Measurements from ENCODE around the gene NOL6. TPM values are rescaled to one million over a fixed set of nuclear protein-coding genes. Genes with fewer than 3 reads are reported as not detected.
"Not testable (repeated sequence)": the region's sequence is repeated elsewhere in the genome, so short reads cannot be mapped to it uniquely, and the experiment has no call there.

NOL6 gene
- polyA plus RNA-seq, 1 donor from 2014 or later, result 15.5 TPM

DNA sequence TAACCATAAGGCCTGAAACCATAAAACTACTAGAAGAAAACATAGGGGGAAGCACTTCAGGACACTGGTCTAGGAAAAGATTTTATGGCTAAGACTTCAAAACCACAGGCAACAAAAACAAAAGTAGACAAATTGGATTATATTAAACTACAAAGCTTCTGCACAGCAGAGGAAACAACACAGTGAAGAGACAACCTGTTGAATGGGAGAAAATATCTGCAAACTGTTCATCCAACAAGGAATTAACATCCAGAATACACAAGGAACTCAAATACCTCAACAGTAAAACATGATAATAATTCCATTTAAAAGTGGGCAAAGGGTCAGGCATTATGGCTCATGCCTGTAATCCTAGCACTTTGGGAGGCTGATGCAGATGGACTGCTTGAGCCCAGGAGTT is 11.6 kb upstream of the NOL6 start:
- not testable (repeated sequence) for H3K27ac ChIP-seq (ENCODE audit: low read length); H3K4me2 ChIP-seq (ENCODE audit: low read length); H3K9me3 ChIP-seq (ENCODE audit: low read length); H3K79me2 ChIP-seq (replicated peaks; ENCODE audit: insufficient read depth, low read length); H3K9me2 ChIP-seq (ENCODE audit: insufficient read depth, low read length); H3K27me3 ChIP-seq (ENCODE audit: insufficient read depth, low read depth, low read length); H3K9ac ChIP-seq (ENCODE audit: low read length); H3K36me3 ChIP-seq (ENCODE audit: insufficient read depth, low read length); H4K20me1 ChIP-seq (ENCODE audit: insufficient read depth); H3F3A ChIP-seq (ENCODE audit: insufficient read depth, low read length, poor library complexity, severe bottlenecking); H3K4me3 ChIP-seq (ENCODE audit: low read length); H2AFZ ChIP-seq (ENCODE audit: low read depth, low read length)

DNA sequence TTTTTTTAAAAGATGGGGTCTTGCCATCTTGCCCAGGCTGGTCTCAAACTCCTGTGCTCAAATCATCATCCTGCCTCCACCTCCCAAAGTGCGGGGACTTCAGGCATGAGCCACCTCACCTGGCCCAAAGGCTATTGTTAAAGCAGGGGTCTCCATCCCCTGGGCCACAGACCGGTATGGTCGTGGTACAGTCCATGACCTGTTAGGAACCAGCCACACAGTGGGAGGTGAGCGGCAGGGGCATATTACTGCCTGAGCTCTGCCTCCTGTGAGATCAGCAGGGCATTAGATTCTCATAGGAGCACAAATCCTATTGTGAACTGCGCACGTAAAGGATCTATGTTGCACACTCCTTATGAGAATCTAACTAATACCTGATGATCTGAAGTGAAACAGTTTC is 7.3 kb upstream of the NOL6 start:
- Histone ChIP-seq H3K79me2 (replicated peaks; ENCODE audit: insufficient read depth, low read length) (no peaks in the 10 kb centered on the region), H3K9me2 (ENCODE audit: insufficient read depth, low read length) (no peaks in the 10 kb centered on the region), H4K20me1 (ENCODE audit: insufficient read depth) (no peaks in the 10 kb centered on the region), H3F3A (ENCODE audit: insufficient read depth, low read length, poor library complexity, severe bottlenecking) (no peaks in the 10 kb centered on the region), H3K4me2 (ENCODE audit: low read length) (no peak overlapping the region), H3K9ac (ENCODE audit: low read length) (no peak overlapping the region), H3K27me3 (ENCODE audit: insufficient read depth, low read depth, low read length) (no peaks in the 10 kb centered on the region), H3K36me3 (ENCODE audit: insufficient read depth, low read length) (no peaks in the 10 kb centered on the region), H2AFZ (ENCODE audit: low read depth, low read length) (no peak overlapping the region), H3K9me3 (ENCODE audit: low read length) (no peaks in the 10 kb centered on the region), H3K4me3 (ENCODE audit: low read length) (no peak overlapping the region), H3K27ac (ENCODE audit: low read length) (no peak overlapping the region)
- TF ChIP-seq MXI1 (conservative IDR thresholded peaks at IDR 0.05; ENCODE audit: poor library complexity, severe bottlenecking) (no peak), RAD21 (conservative IDR thresholded peaks at IDR 0.05) (no peak), TAF1 (IDR thresholded peaks at IDR 0.05; ENCODE audit: low read depth) (no peak), EP300 (conservative IDR thresholded peaks at IDR 0.05; ENCODE audit: poor library complexity, severe bottlenecking) (no peak), SMC3 (conservative IDR thresholded peaks at IDR 0.05; ENCODE audit: poor library complexity) (no peak), EZH2 (IDR thresholded peaks at IDR 0.05; ENCODE audit: borderline replicate concordance, insufficient read depth, low read length, poor library complexity, severe bottlenecking) (no peak), POLR2AphosphoS5 (IDR thresholded peaks at IDR 0.05) (no peak)
- TF ChIP-seq, protein P1, sequence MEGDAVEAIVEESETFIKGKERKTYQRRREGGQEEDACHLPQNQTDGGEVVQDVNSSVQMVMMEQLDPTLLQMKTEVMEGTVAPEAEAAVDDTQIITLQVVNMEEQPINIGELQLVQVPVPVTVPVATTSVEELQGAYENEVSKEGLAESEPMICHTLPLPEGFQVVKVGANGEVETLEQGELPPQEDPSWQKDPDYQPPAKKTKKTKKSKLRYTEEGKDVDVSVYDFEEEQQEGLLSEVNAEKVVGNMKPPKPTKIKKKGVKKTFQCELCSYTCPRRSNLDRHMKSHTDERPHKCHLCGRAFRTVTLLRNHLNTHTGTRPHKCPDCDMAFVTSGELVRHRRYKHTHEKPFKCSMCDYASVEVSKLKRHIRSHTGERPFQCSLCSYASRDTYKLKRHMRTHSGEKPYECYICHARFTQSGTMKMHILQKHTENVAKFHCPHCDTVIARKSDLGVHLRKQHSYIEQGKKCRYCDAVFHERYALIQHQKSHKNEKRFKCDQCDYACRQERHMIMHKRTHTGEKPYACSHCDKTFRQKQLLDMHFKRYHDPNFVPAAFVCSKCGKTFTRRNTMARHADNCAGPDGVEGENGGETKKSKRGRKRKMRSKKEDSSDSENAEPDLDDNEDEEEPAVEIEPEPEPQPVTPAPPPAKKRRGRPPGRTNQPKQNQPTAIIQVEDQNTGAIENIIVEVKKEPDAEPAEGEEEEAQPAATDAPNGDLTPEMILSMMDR (IDR thresholded peaks at IDR 0.05; ENCODE audit: poor library complexity, severe bottlenecking), result no peak
- TF ChIP-seq, protein P2, sequence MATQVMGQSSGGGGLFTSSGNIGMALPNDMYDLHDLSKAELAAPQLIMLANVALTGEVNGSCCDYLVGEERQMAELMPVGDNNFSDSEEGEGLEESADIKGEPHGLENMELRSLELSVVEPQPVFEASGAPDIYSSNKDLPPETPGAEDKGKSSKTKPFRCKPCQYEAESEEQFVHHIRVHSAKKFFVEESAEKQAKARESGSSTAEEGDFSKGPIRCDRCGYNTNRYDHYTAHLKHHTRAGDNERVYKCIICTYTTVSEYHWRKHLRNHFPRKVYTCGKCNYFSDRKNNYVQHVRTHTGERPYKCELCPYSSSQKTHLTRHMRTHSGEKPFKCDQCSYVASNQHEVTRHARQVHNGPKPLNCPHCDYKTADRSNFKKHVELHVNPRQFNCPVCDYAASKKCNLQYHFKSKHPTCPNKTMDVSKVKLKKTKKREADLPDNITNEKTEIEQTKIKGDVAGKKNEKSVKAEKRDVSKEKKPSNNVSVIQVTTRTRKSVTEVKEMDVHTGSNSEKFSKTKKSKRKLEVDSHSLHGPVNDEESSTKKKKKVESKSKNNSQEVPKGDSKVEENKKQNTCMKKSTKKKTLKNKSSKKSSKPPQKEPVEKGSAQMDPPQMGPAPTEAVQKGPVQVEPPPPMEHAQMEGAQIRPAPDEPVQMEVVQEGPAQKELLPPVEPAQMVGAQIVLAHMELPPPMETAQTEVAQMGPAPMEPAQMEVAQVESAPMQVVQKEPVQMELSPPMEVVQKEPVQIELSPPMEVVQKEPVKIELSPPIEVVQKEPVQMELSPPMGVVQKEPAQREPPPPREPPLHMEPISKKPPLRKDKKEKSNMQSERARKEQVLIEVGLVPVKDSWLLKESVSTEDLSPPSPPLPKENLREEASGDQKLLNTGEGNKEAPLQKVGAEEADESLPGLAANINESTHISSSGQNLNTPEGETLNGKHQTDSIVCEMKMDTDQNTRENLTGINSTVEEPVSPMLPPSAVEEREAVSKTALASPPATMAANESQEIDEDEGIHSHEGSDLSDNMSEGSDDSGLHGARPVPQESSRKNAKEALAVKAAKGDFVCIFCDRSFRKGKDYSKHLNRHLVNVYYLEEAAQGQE (IDR thresholded peaks at IDR 0.05; ENCODE audit: borderline replicate concordance), result no peak

DNA sequence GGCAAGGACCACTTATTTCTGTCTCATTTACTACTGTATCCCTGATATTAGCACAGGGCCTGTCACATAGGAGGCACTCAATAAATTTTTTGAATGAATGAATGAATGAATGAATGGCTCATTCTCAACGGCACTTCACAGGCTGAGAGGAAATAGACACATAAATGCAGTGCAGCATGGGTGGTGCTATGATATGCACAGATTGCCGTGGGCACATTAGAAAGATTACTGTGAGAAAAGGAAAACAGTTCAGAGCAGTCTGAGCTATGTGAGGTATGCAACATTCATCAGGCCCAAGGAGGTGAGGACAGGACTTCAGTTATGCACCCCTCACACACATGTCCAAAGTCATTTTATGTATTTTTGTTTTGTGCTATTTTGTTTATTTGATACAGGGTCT is 6.4 kb upstream of the NOL6 start:
- no peak overlapping the region for H2AFZ ChIP-seq (ENCODE audit: low read depth, low read length)
- no peak for TF ChIP-seq SMC3 (conservative IDR thresholded peaks at IDR 0.05; ENCODE audit: poor library complexity)
- TF ChIP-seq, protein P2 (IDR thresholded peaks at IDR 0.05; ENCODE audit: borderline replicate concordance), result no peak
- TF ChIP-seq EP300 (conservative IDR thresholded peaks at IDR 0.05; ENCODE audit: poor library complexity, severe bottlenecking), result no peak
- no peak for TF ChIP-seq TAF1 (IDR thresholded peaks at IDR 0.05; ENCODE audit: low read depth)
- TF ChIP-seq EZH2 (IDR thresholded peaks at IDR 0.05; ENCODE audit: borderline replicate concordance, insufficient read depth, low read length, poor library complexity, severe bottlenecking), result no peak
- no peak for TF ChIP-seq MXI1 (conservative IDR thresholded peaks at IDR 0.05; ENCODE audit: poor library complexity, severe bottlenecking)
- TF ChIP-seq RAD21 (conservative IDR thresholded peaks at IDR 0.05), result no peak
- TF ChIP-seq, protein P1 (IDR thresholded peaks at IDR 0.05; ENCODE audit: poor library complexity, severe bottlenecking), result no peak
- no peak for TF ChIP-seq POLR2AphosphoS5 (IDR thresholded peaks at IDR 0.05)

More for the DNA sequence above, 6.4 kb upstream of the NOL6 start:
- Histone ChIP-seq H3K27ac (ENCODE audit: low read length) (no peak overlapping the region), H3K9me2 (ENCODE audit: insufficient read depth, low read length) (no peaks in the 10 kb centered on the region), H3K36me3 (ENCODE audit: insufficient read depth, low read length) (no peaks in the 10 kb centered on the region), H3K4me3 (ENCODE audit: low read length) (no peak overlapping the region), H3K9ac (ENCODE audit: low read length) (no peak overlapping the region), H3K27me3 (ENCODE audit: insufficient read depth, low read depth, low read length) (no peaks in the 10 kb centered on the region), H4K20me1 (ENCODE audit: insufficient read depth) (no peaks in the 10 kb centered on the region), H3K4me2 (ENCODE audit: low read length) (no peak overlapping the region), H3F3A (ENCODE audit: insufficient read depth, low read length, poor library complexity, severe bottlenecking) (no peaks in the 10 kb centered on the region), H3K9me3 (ENCODE audit: low read length) (no peaks in the 10 kb centered on the region), H3K79me2 (replicated peaks; ENCODE audit: insufficient read depth, low read length) (no peaks in the 10 kb centered on the region)
